Measurements from ENCODE around the gene ASPSCR1. TPM values are rescaled to one million over a fixed set of nuclear protein-coding genes. Genes with fewer than 3 reads are reported as not detected.

ASPSCR1 gene
- total and polyA plus RNA-seq, 2 of the 13 experiments (the other 11 are each of a cell fraction or from before 2014, with no cell fraction given) = 274 to 314 TPM

- TF ChIP-seq ZHX2 (IDR thresholded peaks at IDR 0.05; ENCODE audit: low read depth) (0 out of 2 replicates have a peak, but pooled peaks have one; percentile 27), ZHX2 (CRISPR knock-in tag; IDR thresholded peaks at IDR 0.05; ENCODE audit: borderline replicate concordance) (no peak; the same call in 1 of the 2 replicates), ZNF576 (CRISPR knock-in tag; IDR thresholded peaks at IDR 0.05) (no peak), ZNF619 (CRISPR knock-in tag; IDR thresholded peaks at IDR 0.05) (peak; percentile 86; the same call in 1 of the 2 replicates), BHLHE40 (IDR thresholded peaks at IDR 0.05; ENCODE audit: low read length) (peak; percentile 84), ZFAT (CRISPR knock-in tag; conservative IDR thresholded peaks at IDR 0.05) (no peak), IRF9 (CRISPR knock-in tag; IDR thresholded peaks at IDR 0.05; ENCODE audit: borderline replicate concordance) (peak; percentile 89; the same call in 1 of the 2 replicates), FOXK1 (CRISPR knock-in tag; IDR thresholded peaks at IDR 0.05; ENCODE audit: borderline replicate concordance, low read depth) (no peak; the same call in 1 of the 2 replicates), ZNF614 (CRISPR knock-in tag; IDR thresholded peaks at IDR 0.05; ENCODE audit: borderline replicate concordance) (no peak; the same call in 1 of the 2 replicates), ISX (CRISPR knock-in tag; conservative IDR thresholded peaks at IDR 0.05) (no peak), CREB3 (CRISPR knock-in tag; IDR thresholded peaks at IDR 0.05) (no peak), ZBTB1 (CRISPR knock-in tag; IDR thresholded peaks at IDR 0.05; ENCODE audit: borderline replicate concordance) (no peak), ZNF605 (CRISPR knock-in tag; IDR thresholded peaks at IDR 0.05) (no peak; the same call in 1 of the 2 replicates), BRCA1 (CRISPR knock-in tag; IDR thresholded peaks at IDR 0.05) (no peak), ZNF563 (CRISPR knock-in tag; IDR thresholded peaks at IDR 0.05) (peak; percentile 51; the same call in 1 of the 2 replicates), MBNL3 (CRISPR knock-in tag; conservative IDR thresholded peaks at IDR 0.05) (no peak), STAG1 (CRISPR knock-in tag; IDR thresholded peaks at IDR 0.05) (peak; percentile 38), ZNF607 (CRISPR knock-in tag; IDR thresholded peaks at IDR 0.05; ENCODE audit: borderline replicate concordance) (0 out of 2 replicates have a peak, but pooled peaks have one; percentile 37), CREB1 (IDR thresholded peaks at IDR 0.05) (no peak), CREB1 (CRISPR knock-in tag; IDR thresholded peaks at IDR 0.05) (no peak), NPAS2 (CRISPR knock-in tag; IDR thresholded peaks at IDR 0.05; ENCODE audit: borderline replicate concordance) (no peak), NR2F6 (IDR thresholded peaks at IDR 0.05) (peak; percentile 55; the same call in 1 of the 2 replicates), NR2F6 (CRISPR knock-in tag; IDR thresholded peaks at IDR 0.05) (peak; percentile 80)
Measured at GRCh38 chr17:81999976-82000802, 22.8 kb downstream of the ASPSCR1 start (continued).
